ENCODE data around the gene PRDX2. TPM values are rescaled to one million over a fixed set of nuclear protein-coding genes. Genes with fewer than 3 reads are reported as not detected.

PRDX2 gene
- total and polyA plus RNA-seq, 2 experiments from 2014 or later, result 346 to 465 TPM

DNA sequence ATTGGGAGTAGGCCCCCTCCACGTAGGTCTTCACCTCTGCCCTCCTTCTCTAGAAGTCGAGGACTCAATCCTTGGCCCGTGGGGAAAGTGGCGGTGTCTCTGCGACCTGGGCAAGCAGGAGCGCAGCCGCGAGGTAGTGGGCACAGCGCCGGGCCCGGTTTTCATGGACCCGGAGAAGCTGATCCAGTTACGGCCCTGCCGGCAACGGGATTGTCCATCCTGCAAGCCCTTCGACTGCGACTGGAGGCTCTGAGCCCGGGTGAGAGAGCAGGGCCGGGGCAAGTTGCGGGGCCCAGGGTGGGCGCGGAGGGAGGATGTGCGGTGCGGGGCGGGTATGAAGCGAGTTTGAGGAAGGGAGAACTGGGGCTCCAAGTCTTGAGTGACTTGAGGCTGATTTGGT lies 2.5 kb upstream of the PRDX2 start:
- peaks cover 23% of the 10 kb centered on the region for H3K79me2 ChIP-seq (replicated peaks; ENCODE audit: insufficient read depth)

More for the DNA sequence above, 2.5 kb upstream of the PRDX2 start:
- Histone ChIP-seq H3K4me1 (ENCODE audit: insufficient read depth) (peaks cover 11% of the 10 kb centered on the region; the same call in 1 of the 2 replicates), H2AFZ (peak overlapping the region; percentile 47; the same call in 1 of the 2 replicates), H3K9me2 (ENCODE audit: insufficient read depth) (no peaks in the 10 kb centered on the region), H3K36me3 (ENCODE audit: insufficient read depth) (peaks cover 11% of the 10 kb centered on the region; the same call in 1 of the 2 replicates), H3K27me3 (ENCODE audit: insufficient read depth) (peaks cover 10% of the 10 kb centered on the region), H4K20me1 (replicated peaks; ENCODE audit: insufficient read depth) (no peaks in the 10 kb centered on the region), H3K27ac (ENCODE audit: low read depth) (no peak overlapping the region), H3K4me3 (no peak overlapping the region), H3F3A (replicated peaks; ENCODE audit: low read depth) (peaks cover 27% of the 10 kb centered on the region), H3K4me2 (no peak overlapping the region)
- no peaks in the 10 kb centered on the region for H3K9me3 Mint-ChIP-seq
- no peak for TF ChIP-seq CREB1 (CRISPR knock-in tag; IDR thresholded peaks at IDR 0.05; ENCODE audit: low read depth)
- TF ChIP-seq, protein P1, sequence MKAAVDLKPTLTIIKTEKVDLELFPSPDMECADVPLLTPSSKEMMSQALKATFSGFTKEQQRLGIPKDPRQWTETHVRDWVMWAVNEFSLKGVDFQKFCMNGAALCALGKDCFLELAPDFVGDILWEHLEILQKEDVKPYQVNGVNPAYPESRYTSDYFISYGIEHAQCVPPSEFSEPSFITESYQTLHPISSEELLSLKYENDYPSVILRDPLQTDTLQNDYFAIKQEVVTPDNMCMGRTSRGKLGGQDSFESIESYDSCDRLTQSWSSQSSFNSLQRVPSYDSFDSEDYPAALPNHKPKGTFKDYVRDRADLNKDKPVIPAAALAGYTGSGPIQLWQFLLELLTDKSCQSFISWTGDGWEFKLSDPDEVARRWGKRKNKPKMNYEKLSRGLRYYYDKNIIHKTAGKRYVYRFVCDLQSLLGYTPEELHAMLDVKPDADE (IDR thresholded peaks at IDR 0.05), result no peak
- no peak for TF ChIP-seq POLR2AphosphoS5 (IDR thresholded peaks at IDR 0.05; ENCODE audit: low read depth)
- TF ChIP-seq ZNF331 (CRISPR knock-in tag; IDR thresholded peaks at IDR 0.05; ENCODE audit: low read depth), result no peak
- TF ChIP-seq STAT1 (IDR thresholded peaks at IDR 0.05; ENCODE audit: unreplicated experiment), result no peak
- TF ChIP-seq EZH2phosphoT487 (IDR thresholded peaks at IDR 0.05; ENCODE audit: unreplicated experiment), result no peak
- no peak for TF ChIP-seq EZH2 (IDR thresholded peaks at IDR 0.05; ENCODE audit: low read depth, unreplicated experiment)
- no peak for TF ChIP-seq NANOG (IDR thresholded peaks at IDR 0.05; ENCODE audit: borderline replicate concordance)
- TF ChIP-seq ZNF114 (CRISPR knock-in tag; IDR thresholded peaks at IDR 0.05), result no peak
- TF ChIP-seq, protein P2, sequence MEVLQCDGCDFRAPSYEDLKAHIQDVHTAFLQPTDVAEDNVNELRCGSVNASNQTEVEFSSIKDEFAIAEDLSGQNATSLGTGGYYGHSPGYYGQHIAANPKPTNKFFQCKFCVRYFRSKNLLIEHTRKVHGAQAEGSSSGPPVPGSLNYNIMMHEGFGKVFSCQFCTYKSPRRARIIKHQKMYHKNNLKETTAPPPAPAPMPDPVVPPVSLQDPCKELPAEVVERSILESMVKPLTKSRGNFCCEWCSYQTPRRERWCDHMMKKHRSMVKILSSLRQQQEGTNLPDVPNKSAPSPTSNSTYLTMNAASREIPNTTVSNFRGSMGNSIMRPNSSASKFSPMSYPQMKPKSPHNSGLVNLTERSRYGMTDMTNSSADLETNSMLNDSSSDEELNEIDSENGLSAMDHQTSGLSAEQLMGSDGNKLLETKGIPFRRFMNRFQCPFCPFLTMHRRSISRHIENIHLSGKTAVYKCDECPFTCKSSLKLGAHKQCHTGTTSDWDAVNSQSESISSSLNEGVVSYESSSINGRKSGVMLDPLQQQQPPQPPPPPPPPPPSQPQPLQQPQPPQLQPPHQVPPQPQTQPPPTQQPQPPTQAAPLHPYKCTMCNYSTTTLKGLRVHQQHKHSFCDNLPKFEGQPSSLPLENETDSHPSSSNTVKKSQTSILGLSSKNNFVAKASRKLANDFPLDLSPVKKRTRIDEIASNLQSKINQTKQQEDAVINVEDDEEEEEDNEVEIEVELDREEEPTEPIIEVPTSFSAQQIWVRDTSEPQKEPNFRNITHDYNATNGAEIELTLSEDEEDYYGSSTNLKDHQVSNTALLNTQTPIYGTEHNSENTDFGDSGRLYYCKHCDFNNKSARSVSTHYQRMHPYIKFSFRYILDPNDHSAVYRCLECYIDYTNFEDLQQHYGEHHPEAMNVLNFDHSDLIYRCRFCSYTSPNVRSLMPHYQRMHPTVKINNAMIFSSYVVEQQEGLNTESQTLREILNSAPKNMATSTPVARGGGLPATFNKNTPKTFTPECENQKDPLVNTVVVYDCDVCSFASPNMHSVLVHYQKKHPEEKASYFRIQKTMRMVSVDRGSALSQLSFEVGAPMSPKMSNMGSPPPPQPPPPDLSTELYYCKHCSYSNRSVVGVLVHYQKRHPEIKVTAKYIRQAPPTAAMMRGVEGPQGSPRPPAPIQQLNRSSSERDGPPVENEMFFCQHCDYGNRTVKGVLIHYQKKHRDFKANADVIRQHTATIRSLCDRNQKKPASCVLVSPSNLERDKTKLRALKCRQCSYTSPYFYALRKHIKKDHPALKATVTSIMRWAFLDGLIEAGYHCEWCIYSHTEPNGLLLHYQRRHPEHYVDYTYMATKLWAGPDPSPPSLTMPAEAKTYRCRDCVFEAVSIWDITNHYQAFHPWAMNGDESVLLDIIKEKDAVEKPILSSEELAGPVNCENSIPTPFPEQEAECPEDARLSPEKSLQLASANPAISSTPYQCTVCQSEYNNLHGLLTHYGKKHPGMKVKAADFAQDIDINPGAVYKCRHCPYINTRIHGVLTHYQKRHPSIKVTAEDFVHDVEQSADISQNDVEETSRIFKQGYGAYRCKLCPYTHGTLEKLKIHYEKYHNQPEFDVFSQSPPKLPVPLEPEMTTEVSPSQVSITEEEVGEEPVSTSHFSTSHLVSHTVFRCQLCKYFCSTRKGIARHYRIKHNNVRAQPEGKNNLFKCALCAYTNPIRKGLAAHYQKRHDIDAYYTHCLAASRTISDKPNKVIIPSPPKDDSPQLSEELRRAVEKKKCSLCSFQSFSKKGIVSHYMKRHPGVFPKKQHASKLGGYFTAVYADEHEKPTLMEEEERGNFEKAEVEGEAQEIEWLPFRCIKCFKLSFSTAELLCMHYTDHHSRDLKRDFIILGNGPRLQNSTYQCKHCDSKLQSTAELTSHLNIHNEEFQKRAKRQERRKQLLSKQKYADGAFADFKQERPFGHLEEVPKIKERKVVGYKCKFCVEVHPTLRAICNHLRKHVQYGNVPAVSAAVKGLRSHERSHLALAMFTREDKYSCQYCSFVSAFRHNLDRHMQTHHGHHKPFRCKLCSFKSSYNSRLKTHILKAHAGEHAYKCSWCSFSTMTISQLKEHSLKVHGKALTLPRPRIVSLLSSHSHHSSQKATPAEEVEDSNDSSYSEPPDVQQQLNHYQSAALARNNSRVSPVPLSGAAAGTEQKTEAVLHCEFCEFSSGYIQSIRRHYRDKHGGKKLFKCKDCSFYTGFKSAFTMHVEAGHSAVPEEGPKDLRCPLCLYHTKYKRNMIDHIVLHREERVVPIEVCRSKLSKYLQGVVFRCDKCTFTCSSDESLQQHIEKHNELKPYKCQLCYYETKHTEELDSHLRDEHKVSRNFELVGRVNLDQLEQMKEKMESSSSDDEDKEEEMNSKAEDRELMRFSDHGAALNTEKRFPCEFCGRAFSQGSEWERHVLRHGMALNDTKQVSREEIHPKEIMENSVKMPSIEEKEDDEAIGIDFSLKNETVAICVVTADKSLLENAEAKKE (CRISPR knock-in tag; IDR thresholded peaks at IDR 0.05), result no peak
- TF ChIP-seq, protein P3, sequence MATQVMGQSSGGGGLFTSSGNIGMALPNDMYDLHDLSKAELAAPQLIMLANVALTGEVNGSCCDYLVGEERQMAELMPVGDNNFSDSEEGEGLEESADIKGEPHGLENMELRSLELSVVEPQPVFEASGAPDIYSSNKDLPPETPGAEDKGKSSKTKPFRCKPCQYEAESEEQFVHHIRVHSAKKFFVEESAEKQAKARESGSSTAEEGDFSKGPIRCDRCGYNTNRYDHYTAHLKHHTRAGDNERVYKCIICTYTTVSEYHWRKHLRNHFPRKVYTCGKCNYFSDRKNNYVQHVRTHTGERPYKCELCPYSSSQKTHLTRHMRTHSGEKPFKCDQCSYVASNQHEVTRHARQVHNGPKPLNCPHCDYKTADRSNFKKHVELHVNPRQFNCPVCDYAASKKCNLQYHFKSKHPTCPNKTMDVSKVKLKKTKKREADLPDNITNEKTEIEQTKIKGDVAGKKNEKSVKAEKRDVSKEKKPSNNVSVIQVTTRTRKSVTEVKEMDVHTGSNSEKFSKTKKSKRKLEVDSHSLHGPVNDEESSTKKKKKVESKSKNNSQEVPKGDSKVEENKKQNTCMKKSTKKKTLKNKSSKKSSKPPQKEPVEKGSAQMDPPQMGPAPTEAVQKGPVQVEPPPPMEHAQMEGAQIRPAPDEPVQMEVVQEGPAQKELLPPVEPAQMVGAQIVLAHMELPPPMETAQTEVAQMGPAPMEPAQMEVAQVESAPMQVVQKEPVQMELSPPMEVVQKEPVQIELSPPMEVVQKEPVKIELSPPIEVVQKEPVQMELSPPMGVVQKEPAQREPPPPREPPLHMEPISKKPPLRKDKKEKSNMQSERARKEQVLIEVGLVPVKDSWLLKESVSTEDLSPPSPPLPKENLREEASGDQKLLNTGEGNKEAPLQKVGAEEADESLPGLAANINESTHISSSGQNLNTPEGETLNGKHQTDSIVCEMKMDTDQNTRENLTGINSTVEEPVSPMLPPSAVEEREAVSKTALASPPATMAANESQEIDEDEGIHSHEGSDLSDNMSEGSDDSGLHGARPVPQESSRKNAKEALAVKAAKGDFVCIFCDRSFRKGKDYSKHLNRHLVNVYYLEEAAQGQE (IDR thresholded peaks at IDR 0.05; ENCODE audit: unreplicated experiment), result no peak
- TF ChIP-seq JUNB (IDR thresholded peaks at IDR 0.05; ENCODE audit: unreplicated experiment), result no peak
- TF ChIP-seq, protein P4, sequence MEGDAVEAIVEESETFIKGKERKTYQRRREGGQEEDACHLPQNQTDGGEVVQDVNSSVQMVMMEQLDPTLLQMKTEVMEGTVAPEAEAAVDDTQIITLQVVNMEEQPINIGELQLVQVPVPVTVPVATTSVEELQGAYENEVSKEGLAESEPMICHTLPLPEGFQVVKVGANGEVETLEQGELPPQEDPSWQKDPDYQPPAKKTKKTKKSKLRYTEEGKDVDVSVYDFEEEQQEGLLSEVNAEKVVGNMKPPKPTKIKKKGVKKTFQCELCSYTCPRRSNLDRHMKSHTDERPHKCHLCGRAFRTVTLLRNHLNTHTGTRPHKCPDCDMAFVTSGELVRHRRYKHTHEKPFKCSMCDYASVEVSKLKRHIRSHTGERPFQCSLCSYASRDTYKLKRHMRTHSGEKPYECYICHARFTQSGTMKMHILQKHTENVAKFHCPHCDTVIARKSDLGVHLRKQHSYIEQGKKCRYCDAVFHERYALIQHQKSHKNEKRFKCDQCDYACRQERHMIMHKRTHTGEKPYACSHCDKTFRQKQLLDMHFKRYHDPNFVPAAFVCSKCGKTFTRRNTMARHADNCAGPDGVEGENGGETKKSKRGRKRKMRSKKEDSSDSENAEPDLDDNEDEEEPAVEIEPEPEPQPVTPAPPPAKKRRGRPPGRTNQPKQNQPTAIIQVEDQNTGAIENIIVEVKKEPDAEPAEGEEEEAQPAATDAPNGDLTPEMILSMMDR (conservative IDR thresholded peaks at IDR 0.05; ENCODE audit: low read depth in 2 of 2), result no peak
- peaks cover 20% of the 10 kb centered on the region for H3K4me1 Mint-ChIP-seq
- H3K4me3 Mint-ChIP-seq, result no peak overlapping the region
- peaks cover 38% of the 10 kb centered on the region for H3K36me3 Mint-ChIP-seq (ENCODE audit: low read depth)
- peaks cover 10% of the 10 kb centered on the region for H3K27me3 Mint-ChIP-seq (ENCODE audit: insufficient read depth, low read depth, poor library complexity)
- no peak for ATAC-seq
- no peak overlapping the region for H3K27ac Mint-ChIP-seq
- no peak for DNase-seq (ENCODE audit: low spot score)
